Occipital lobe (tissue), 2 donors: ENCODE data around the gene P2RY14. TPM values are rescaled to one million over a fixed set of nuclear protein-coding genes. Genes with fewer than 3 reads are reported as not detected.

ENCODE experiments used
- DNase-seq: peaks from one replicate; lab custom pipeline; 2025; lab: John Stamatoyannopoulos, UW
- total RNA-seq: library from RNA; depleted of rRNA; stranded (reverse); fragments of >200 nt; gene quantifications from one replicate; pipeline ENCODE4 v1.2.3, GENCODE V29; 2014

Gene P2RY14
- total RNA-seq, 1 donor from 2014 or later, result 0.78 TPM

- DNase-seq, result no peak
These were observed 23.4 kb upstream of the P2RY14 start for GRCh38 chr3:151301787-151302186.

GRCh38 chr3:151300539-151300938 lies 22.2 kb upstream of the P2RY14 start:
- no peak for DNase-seq

- DNase-seq, result no peak
These were observed 20.7 kb upstream of the P2RY14 start for GRCh38 chr3:151299006-151299405.

- no peak for DNase-seq
These were observed 19.1 kb upstream of the P2RY14 start for GRCh38 chr3:151297429-151297828.

- no peak for DNase-seq
These were observed 17.9 kb upstream of the P2RY14 start for GRCh38 chr3:151296226-151296625.

GRCh38 chr3:151293127-151293526 lies 14.8 kb upstream of the P2RY14 start:
- DNase-seq, result no peak

GRCh38 chr3:151290673-151291072 lies 12.3 kb upstream of the P2RY14 start:
- DNase-seq, result no peak

- DNase-seq, result no peak
These were observed 11.1 kb upstream of the P2RY14 start for GRCh38 chr3:151289445-151289844.

GRCh38 chr3:151285940-151286339 lies 7.6 kb upstream of the P2RY14 start:
- no peak for DNase-seq

GRCh38 chr3:151283907-151284461 lies 5.6 kb upstream of the P2RY14 start:
- DNase-seq, result no peak

- DNase-seq, result no peak
These were observed 5.0 kb upstream of the P2RY14 start for GRCh38 chr3:151283387-151283786.

- DNase-seq, result no peak
These were observed 4.6 kb upstream of the P2RY14 start for GRCh38 chr3:151282921-151283320.

GRCh38 chr3:151281671-151282324 lies 3.5 kb upstream of the P2RY14 start:
- DNase-seq, result no peak

GRCh38 chr3:151276687-151277042 lies 1.7 kb downstream of the P2RY14 start:
- DNase-seq, result no peak

- DNase-seq, result no peak
These were observed 2.2 kb downstream of the P2RY14 start for GRCh38 chr3:151276038-151276686.

- no peak for DNase-seq
These were observed 3.3 kb downstream of the P2RY14 start for GRCh38 chr3:151275091-151275490.

GRCh38 chr3:151269631-151270030 lies 8.7 kb downstream of the P2RY14 start:
- DNase-seq, result no peak

- DNase-seq, result no peak
These were observed 9.8 kb downstream of the P2RY14 start for GRCh38 chr3:151268267-151269235.

GRCh38 chr3:151267066-151267465 lies 11.3 kb downstream of the P2RY14 start:
- no peak for DNase-seq

GRCh38 chr3:151265866-151266265 lies 12.5 kb downstream of the P2RY14 start:
- no peak for DNase-seq

- DNase-seq, result no peak
These were observed 13.2 kb downstream of the P2RY14 start for GRCh38 chr3:151265166-151265565.

- no peak for DNase-seq
These were observed 13.7 kb downstream of the P2RY14 start for GRCh38 chr3:151264605-151265004.
